HCT116 (cell line): ENCODE data around the gene SIGLECL1.

Source experiments
- EZH2phosphoT487 ChIP-seq: fragments of 200-600 bp; IDR thresholded peaks from 2 replicates; pipeline ENCODE4 v1.6.1; 2018; ENCODE audit warnings: antibody characterized with exemption, borderline replicate concordance
- RAD21 ChIP-seq: IDR thresholded peaks from 2 replicates; pipeline ENCODE4 v1.6.1; 2012; ENCODE audit warnings: low read depth, mild to moderate bottlenecking
- TF ChIP-seq, protein P1 (sequence below), 3 experiments: fragments of 200-600 bp in 1 of 3; sonication (generic) in 1 of 3; IDR thresholded peaks in 2 of 3; conservative IDR thresholded peaks in 1 of 3; 2 replicates each; pipeline ENCODE4 v1.5.1; 2012 to 2017; ENCODE audit warnings: low read depth in 2 of 3, low read length in 2 of 3, antibody characterized with exemption in 1 of 3, borderline replicate concordance in 1 of 3, control low read depth in 1 of 3, mild to moderate bottlenecking in 1 of 3, mixed read lengths in 1 of 3, mixed run types in 1 of 3, moderate library complexity in 1 of 3; ENCODE audit not compliant: insufficient read depth in 1 of 3
- TF ChIP-seq, protein P2 (sequence below): IDR thresholded peaks from 2 replicates; pipeline ENCODE4 v1.6.1; 2012; ENCODE audit warnings: low read depth

DNA sequence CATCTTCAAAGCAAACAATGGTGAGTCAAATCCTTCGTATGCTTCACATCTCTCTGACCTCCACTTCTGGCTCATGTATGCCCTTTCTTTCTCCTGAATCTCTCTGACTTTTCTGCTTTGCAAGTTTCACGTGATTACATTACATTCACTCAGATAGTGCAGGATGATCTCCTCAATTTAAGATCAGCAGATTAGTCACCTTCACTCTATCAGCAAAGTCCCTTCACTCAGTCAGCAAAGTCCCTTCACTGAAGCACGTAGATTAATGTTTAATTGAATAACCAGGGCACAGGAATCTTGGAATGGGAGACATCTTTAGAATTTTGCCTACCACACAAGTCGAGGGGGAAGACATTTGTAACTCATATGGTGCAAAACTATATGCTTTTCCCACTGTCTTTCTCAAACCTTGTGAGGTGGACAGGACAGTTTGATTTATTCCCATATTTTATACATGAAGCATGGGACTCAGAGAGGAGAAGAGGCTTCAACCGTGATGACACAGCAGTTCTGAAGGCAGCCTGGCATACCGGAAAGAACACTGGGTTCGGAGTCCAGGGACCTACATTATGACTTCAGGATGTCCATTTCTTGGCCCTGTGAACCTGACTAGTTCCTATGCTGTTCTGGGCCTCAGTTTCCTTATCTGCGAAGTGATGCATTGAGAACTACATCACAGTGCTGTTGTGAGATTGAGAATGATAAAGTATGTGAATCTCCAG, 23.3 kb downstream of the SIGLECL1 start:
- TF ChIP-seq, protein P1, sequence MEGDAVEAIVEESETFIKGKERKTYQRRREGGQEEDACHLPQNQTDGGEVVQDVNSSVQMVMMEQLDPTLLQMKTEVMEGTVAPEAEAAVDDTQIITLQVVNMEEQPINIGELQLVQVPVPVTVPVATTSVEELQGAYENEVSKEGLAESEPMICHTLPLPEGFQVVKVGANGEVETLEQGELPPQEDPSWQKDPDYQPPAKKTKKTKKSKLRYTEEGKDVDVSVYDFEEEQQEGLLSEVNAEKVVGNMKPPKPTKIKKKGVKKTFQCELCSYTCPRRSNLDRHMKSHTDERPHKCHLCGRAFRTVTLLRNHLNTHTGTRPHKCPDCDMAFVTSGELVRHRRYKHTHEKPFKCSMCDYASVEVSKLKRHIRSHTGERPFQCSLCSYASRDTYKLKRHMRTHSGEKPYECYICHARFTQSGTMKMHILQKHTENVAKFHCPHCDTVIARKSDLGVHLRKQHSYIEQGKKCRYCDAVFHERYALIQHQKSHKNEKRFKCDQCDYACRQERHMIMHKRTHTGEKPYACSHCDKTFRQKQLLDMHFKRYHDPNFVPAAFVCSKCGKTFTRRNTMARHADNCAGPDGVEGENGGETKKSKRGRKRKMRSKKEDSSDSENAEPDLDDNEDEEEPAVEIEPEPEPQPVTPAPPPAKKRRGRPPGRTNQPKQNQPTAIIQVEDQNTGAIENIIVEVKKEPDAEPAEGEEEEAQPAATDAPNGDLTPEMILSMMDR (IDR thresholded peaks at IDR 0.05 in 2 of 3, conservative IDR thresholded peaks at IDR 0.05 in 1 of 3; ENCODE audit: borderline replicate concordance in 1 of 3, insufficient read depth in 1 of 3, low read depth in 2 of 3, low read length in 2 of 3) = no peak
- TF ChIP-seq, protein P2, sequence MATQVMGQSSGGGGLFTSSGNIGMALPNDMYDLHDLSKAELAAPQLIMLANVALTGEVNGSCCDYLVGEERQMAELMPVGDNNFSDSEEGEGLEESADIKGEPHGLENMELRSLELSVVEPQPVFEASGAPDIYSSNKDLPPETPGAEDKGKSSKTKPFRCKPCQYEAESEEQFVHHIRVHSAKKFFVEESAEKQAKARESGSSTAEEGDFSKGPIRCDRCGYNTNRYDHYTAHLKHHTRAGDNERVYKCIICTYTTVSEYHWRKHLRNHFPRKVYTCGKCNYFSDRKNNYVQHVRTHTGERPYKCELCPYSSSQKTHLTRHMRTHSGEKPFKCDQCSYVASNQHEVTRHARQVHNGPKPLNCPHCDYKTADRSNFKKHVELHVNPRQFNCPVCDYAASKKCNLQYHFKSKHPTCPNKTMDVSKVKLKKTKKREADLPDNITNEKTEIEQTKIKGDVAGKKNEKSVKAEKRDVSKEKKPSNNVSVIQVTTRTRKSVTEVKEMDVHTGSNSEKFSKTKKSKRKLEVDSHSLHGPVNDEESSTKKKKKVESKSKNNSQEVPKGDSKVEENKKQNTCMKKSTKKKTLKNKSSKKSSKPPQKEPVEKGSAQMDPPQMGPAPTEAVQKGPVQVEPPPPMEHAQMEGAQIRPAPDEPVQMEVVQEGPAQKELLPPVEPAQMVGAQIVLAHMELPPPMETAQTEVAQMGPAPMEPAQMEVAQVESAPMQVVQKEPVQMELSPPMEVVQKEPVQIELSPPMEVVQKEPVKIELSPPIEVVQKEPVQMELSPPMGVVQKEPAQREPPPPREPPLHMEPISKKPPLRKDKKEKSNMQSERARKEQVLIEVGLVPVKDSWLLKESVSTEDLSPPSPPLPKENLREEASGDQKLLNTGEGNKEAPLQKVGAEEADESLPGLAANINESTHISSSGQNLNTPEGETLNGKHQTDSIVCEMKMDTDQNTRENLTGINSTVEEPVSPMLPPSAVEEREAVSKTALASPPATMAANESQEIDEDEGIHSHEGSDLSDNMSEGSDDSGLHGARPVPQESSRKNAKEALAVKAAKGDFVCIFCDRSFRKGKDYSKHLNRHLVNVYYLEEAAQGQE = no peak
- TF ChIP-seq EZH2phosphoT487 = no peak
- no peak for TF ChIP-seq RAD21
